HL-60 (cell line): ENCODE measurements around the gene THOC6.
A peak's percentile ranks its signal among the peaks of the same experiment; 100 is the strongest.

ENCODE experiments used
- DNase-seq, 2 experiments: peaks; one replicate each; pipeline ENCODE4 v3.0.0-alpha.2; 2010 to 2020; ENCODE audit warnings: low read depth in 1 of 2, low spot score in 1 of 2
- H3K27ac ChIP-seq: fragments of 250-450 bp; sonication (Bioruptor Pico); replicated peaks from 2 replicates; pipeline ENCODE4 v1.5.1; 2020; ENCODE audit warnings: mild to moderate bottlenecking, moderate library complexity
- H3K27me3 ChIP-seq: fragments of 250-450 bp; sonication (Bioruptor Pico); 2 replicates; pipeline ENCODE4 v1.5.1; 2021; ENCODE audit warnings: mild to moderate bottlenecking, moderate library complexity; ENCODE audit not compliant: insufficient read depth, poor library complexity, severe bottlenecking
- H3K4me3 ChIP-seq: replicated peaks from 2 replicates; pipeline ENCODE4 v1.5.1; 2011; ENCODE audit warnings: mild to moderate bottlenecking, control low read depth, low read length; ENCODE audit not compliant: insufficient read depth
- GABPA ChIP-seq: IDR thresholded peaks from 2 replicates; pipeline ENCODE4 v1.6.1; 2012; ENCODE audit warnings: low read depth
- POLR2AphosphoS5 ChIP-seq: IDR thresholded peaks from 2 replicates; pipeline ENCODE4 v1.6.1; 2012; ENCODE audit warnings: low read depth
- SPI1 ChIP-seq: IDR thresholded peaks from 2 replicates; pipeline ENCODE4 v1.6.1; 2012; ENCODE audit warnings: low read depth, mild to moderate bottlenecking, borderline replicate concordance
- TF ChIP-seq, protein P1 (sequence below): IDR thresholded peaks from 2 replicates; pipeline ENCODE4 v1.6.1; 2012; ENCODE audit warnings: low read depth; ENCODE audit not compliant: insufficient replicate concordance
- TF ChIP-seq, protein P2 (sequence below): IDR thresholded peaks from one replicate; pipeline ENCODE4 v1.5.1; 2011; ENCODE audit warnings: low read length, control low read depth, inconsistent platforms; ENCODE audit not compliant: insufficient read depth

Gene THOC6

DNA sequence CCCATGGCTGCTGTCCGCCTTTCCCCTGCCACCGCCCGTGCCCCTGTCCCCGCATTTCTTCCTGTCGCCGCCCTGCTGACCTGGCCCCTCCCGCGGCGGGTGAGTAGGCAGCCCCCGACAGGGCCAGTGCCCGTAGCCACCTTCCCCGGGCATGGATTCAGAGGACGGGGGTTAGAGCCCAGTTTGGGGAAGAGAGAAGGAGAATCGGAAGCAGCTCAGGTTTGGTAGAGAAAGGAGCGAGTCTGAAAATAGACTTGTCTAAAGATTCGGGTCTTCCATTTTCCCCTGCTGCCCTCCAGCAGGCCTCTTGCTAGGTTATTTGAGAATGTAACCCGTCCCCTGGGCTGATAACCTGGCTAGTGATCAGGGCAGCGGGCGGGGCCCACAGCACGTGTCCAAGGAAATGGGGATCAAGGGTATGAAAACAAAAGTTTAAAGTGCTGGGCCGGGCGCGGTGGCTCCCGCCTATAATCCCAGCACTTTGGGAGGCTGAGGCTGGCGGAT is 19.0 kb upstream of the THOC6 start:
- TF ChIP-seq, protein P1, sequence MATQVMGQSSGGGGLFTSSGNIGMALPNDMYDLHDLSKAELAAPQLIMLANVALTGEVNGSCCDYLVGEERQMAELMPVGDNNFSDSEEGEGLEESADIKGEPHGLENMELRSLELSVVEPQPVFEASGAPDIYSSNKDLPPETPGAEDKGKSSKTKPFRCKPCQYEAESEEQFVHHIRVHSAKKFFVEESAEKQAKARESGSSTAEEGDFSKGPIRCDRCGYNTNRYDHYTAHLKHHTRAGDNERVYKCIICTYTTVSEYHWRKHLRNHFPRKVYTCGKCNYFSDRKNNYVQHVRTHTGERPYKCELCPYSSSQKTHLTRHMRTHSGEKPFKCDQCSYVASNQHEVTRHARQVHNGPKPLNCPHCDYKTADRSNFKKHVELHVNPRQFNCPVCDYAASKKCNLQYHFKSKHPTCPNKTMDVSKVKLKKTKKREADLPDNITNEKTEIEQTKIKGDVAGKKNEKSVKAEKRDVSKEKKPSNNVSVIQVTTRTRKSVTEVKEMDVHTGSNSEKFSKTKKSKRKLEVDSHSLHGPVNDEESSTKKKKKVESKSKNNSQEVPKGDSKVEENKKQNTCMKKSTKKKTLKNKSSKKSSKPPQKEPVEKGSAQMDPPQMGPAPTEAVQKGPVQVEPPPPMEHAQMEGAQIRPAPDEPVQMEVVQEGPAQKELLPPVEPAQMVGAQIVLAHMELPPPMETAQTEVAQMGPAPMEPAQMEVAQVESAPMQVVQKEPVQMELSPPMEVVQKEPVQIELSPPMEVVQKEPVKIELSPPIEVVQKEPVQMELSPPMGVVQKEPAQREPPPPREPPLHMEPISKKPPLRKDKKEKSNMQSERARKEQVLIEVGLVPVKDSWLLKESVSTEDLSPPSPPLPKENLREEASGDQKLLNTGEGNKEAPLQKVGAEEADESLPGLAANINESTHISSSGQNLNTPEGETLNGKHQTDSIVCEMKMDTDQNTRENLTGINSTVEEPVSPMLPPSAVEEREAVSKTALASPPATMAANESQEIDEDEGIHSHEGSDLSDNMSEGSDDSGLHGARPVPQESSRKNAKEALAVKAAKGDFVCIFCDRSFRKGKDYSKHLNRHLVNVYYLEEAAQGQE: no peak
- TF ChIP-seq SPI1 (no peak), POLR2AphosphoS5 (no peak), GABPA (no peak)
- TF ChIP-seq, protein P2, sequence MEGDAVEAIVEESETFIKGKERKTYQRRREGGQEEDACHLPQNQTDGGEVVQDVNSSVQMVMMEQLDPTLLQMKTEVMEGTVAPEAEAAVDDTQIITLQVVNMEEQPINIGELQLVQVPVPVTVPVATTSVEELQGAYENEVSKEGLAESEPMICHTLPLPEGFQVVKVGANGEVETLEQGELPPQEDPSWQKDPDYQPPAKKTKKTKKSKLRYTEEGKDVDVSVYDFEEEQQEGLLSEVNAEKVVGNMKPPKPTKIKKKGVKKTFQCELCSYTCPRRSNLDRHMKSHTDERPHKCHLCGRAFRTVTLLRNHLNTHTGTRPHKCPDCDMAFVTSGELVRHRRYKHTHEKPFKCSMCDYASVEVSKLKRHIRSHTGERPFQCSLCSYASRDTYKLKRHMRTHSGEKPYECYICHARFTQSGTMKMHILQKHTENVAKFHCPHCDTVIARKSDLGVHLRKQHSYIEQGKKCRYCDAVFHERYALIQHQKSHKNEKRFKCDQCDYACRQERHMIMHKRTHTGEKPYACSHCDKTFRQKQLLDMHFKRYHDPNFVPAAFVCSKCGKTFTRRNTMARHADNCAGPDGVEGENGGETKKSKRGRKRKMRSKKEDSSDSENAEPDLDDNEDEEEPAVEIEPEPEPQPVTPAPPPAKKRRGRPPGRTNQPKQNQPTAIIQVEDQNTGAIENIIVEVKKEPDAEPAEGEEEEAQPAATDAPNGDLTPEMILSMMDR: no peak
- Histone ChIP-seq H3K27ac (peak overlapping the region; percentile 78), H3K4me3 (peak overlapping the region; percentile 57), H3K27me3 (no peaks in the 10 kb centered on the region)
- peak in 1 of 2 experiments; percentile 38 for DNase-seq

DNA sequence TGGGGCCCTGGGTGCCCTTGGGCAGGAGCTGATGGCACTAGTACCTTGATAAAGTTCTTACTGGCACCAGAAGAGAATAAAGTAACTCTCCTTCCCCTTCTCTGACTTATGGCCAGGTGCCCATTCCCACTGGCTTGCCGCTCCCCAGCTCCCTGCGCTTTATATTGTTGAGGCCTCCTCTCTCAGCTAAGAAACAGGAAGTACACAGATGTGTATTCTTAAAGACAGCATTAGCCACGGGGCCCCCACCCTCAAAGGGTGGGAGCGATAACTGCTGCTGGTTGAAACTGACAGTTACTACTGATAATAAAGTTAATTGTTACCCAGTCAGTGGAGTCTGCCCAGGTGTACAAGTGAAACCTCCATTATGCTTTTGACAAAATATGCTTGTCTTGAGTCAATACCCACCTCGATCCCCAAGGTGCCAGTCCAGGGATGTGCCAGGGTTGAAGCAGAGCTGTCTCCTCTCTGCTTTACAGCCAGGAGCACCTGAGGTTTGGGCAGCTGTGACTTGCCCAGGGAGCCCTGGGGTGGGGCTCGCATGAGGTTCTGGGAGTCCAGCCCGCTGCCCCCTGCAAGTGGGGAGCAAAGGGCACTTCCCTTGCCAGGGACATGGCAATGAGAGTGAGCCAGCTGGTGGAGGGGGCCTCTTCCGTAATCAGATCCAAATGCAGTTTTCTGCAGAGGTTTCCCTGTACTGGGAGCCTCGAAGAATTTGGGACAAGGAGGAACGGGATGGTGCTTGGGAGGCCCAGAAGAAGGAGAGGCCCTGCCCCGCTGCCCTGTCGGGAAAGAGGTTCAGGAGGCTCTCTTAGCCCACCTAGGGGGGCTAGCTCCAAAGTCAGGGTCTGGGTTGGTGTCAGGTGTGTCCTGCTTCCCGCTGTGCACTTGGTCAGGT is 16.5 kb upstream of the THOC6 start:
- peak; percentile 29; the same call in 1 of the 2 replicates for TF ChIP-seq POLR2AphosphoS5
- peak; percentile 62; the same call in 1 of the 2 replicates for TF ChIP-seq SPI1
- TF ChIP-seq, protein P2: no peak
- no peaks in the 10 kb centered on the region for H3K27me3 ChIP-seq
- H3K27ac ChIP-seq: peak overlapping the region; percentile 90
- peak in 1 of 2 experiments; percentile 84 for DNase-seq
- H3K4me3 ChIP-seq: no peak overlapping the region

GRCh38 chr16:3007957-3008689 is 15.7 kb upstream of the THOC6 start:
- peak overlapping the region; percentile 90 for H3K27ac ChIP-seq
- TF ChIP-seq POLR2AphosphoS5 (peak; percentile 96), GABPA (peak; percentile 66), SPI1 (peak; percentile 95)
- TF ChIP-seq, protein P1: peak; percentile 30
- TF ChIP-seq, protein P2: no peak
- peak; percentile 90 to 93 for DNase-seq
- H3K27me3 ChIP-seq: no peaks in the 10 kb centered on the region
- 0 out of 2 replicates have a peak overlapping the region, but pooled peaks have one; percentile 8 for H3K4me3 ChIP-seq
